PC-3 (cell line): ENCODE measurements around the gene PEX6. TPM values are rescaled to one million over a fixed set of nuclear protein-coding genes. Genes with fewer than 3 reads are reported as not detected.

Source experiments
- ATAC-seq: fragments of 200-7000 bp; cut with Tn5 transposase; 2 replicates; pipeline ENCODE4 v1.9.1; 2020; ENCODE audit warnings: mild to moderate bottlenecking, moderate library complexity
- BruUV-seq: library from RNA; stranded (reverse); fragments of 400-500 nt; replicated peaks from 2 replicates; lab custom pipeline; 2021; lab: Mats Ljungman, UMichigan
- CTCF ChIA-PET: fragments of 300-600 bp; sonication (Branson Sonifier 250); formaldehyde crosslinking; loops from one replicate; lab custom pipeline; 2022; ENCODE audit warnings: antibody characterized with exemption; lab: Charles Lee
- POLR2A ChIA-PET: fragments of 300-600 bp; sonication (Branson Sonifier 250); formaldehyde crosslinking; loops from one replicate; lab custom pipeline; 2022; ENCODE audit warnings: antibody characterized with exemption; ENCODE audit not compliant: unreplicated experiment; lab: Charles Lee
- DNase-seq: peaks from one replicate; pipeline ENCODE4 v3.0.0-alpha.2; 2015
- H2AFZ ChIP-seq: fragments of 300-600 bp; sonication (generic); 2 replicates; pipeline ENCODE4 v1.6.0; 2016; ENCODE audit warnings: antibody characterized with exemption, low read length
- H3F3A ChIP-seq: fragments of 300-600 bp; sonication (generic); one replicate; pipeline ENCODE4 v1.6.0; 2017; ENCODE audit warnings: antibody characterized with exemption, low read length, control low read depth, mild to moderate bottlenecking; ENCODE audit not compliant: unreplicated experiment
- H3K27ac ChIP-seq: fragments of 300-600 bp; sonication (generic); 2 replicates; pipeline ENCODE4 v1.5.1; 2016; ENCODE audit warnings: mild to moderate bottlenecking, low read length
- H3K27me3 ChIP-seq: fragments of 300-600 bp; sonication (generic); 2 replicates; pipeline ENCODE4 v1.6.1; 2016; ENCODE audit warnings: low read length, mixed read lengths
- H3K36me3 ChIP-seq: fragments of 300-600 bp; sonication (generic); 2 replicates; pipeline ENCODE4 v1.6.1; 2016; ENCODE audit warnings: low read depth, mixed run types, low read length, mixed read lengths
- H3K4me1 ChIP-seq: fragments of 300-600 bp; sonication (generic); 2 replicates; pipeline ENCODE4 v1.5.1; 2016; ENCODE audit warnings: low read length; ENCODE audit not compliant: insufficient read depth
- H3K4me2 ChIP-seq: fragments of 300-600 bp; sonication (generic); 2 replicates; pipeline ENCODE4 v1.6.0; 2016; ENCODE audit warnings: low read length
- H3K4me3 ChIP-seq: fragments of 300-600 bp; sonication (generic); 2 replicates; pipeline ENCODE4 v1.5.1; 2016; ENCODE audit warnings: mild to moderate bottlenecking, low read length, mixed read lengths
- H3K79me2 ChIP-seq: fragments of 300-600 bp; sonication (generic); 2 replicates; pipeline ENCODE4 v1.6.1; 2017; ENCODE audit warnings: low read length, mixed read lengths
- H3K9ac ChIP-seq: fragments of 300-600 bp; sonication (generic); 2 replicates; pipeline ENCODE4 v1.6.0; 2016; ENCODE audit warnings: mild to moderate bottlenecking, low read length
- H3K9me2 ChIP-seq: fragments of 300-600 bp; sonication (generic); replicated peaks from 2 replicates; pipeline ENCODE4 v1.6.1; 2016; ENCODE audit warnings: mixed run types, low read length, mixed read lengths
- H3K9me3 ChIP-seq: fragments of 300-600 bp; sonication (generic); 2 replicates; pipeline ENCODE4 v1.6.1; 2016; ENCODE audit warnings: low read length, mixed read lengths
- H4K20me1 ChIP-seq: fragments of 300-600 bp; sonication (generic); 2 replicates; pipeline ENCODE4 v1.6.1; 2016; ENCODE audit warnings: low read length, mixed read lengths
- CTCF ChIP-seq: fragments of 300-600 bp; sonication (generic); conservative IDR thresholded peaks from 2 replicates; pipeline ENCODE4 v1.5.1; 2017; ENCODE audit warnings: antibody characterized with exemption, low read depth, mild to moderate bottlenecking, low read length
- EZH2 ChIP-seq: fragments of 300-600 bp; sonication (generic); IDR thresholded peaks from one replicate; pipeline ENCODE4 v1.6.1; 2017; ENCODE audit warnings: antibody characterized with exemption, mild to moderate bottlenecking, low read length; ENCODE audit not compliant: unreplicated experiment
- EZH2phosphoT487 ChIP-seq: fragments of 300-600 bp; sonication (generic); IDR thresholded peaks from 2 replicates; pipeline ENCODE4 v1.6.1; 2018; ENCODE audit warnings: mild to moderate bottlenecking, antibody characterized with exemption, low read length, borderline replicate concordance
- intact Hi-C: fragments of 100-400 bp; cut with micrococcal nuclease; formaldehyde crosslinking; loops from 2 replicates; pipeline ENCODE4 v1.9.0; 2023
- total RNA-seq: library from RNA; depleted of rRNA; stranded (reverse); fragments of >200 nt; gene quantifications from 2 replicates; pipeline ENCODE4 v1.2.3, GENCODE V29; 2014

PEX6 gene
- total RNA-seq, 1 experiment from 2014 or later = 35.9 TPM

GRCh38 chr6:43012364-43012763 is 33.4 kb upstream of the PEX6 start:
- Histone ChIP-seq H3K4me1 (peaks cover 23% of the 10 kb centered on the region), H3K9ac (peak overlapping the region; percentile 86), H3K9me3 (no peaks in the 10 kb centered on the region), H2AFZ (no peak overlapping the region), H3F3A (no peaks in the 10 kb centered on the region), H3K27ac (no peak overlapping the region), H3K4me2 (peak overlapping the region; percentile 95), H4K20me1 (no peaks in the 10 kb centered on the region), H3K36me3 (peaks cover 25% of the 10 kb centered on the region), H3K79me2 (peaks cover 52% of the 10 kb centered on the region), H3K27me3 (no peaks in the 10 kb centered on the region), H3K4me3 (peak overlapping the region; percentile 91), H3K9me2 (no peaks in the 10 kb centered on the region)
- BruUV-seq = no TSS peak
- intact Hi-C loops = no loop called here
- ATAC-seq (no peak), DNase-seq (no peak)
- ChIA-PET CTCF (no interaction called here), POLR2A (no interaction called here)
- TF ChIP-seq EZH2phosphoT487 (no peak), EZH2 (no peak), CTCF (no peak)

GRCh38 chr6:43011207-43011606 is 32.2 kb upstream of the PEX6 start:
- no peak overlapping the region for H3K4me3 ChIP-seq
- TF ChIP-seq EZH2 = no peak
- TF ChIP-seq CTCF = no peak
- no peak for TF ChIP-seq EZH2phosphoT487
- H2AFZ ChIP-seq = no peak overlapping the region
- H4K20me1 ChIP-seq = no peaks in the 10 kb centered on the region
- no peak overlapping the region for H3K27ac ChIP-seq
- H3K27me3 ChIP-seq = no peaks in the 10 kb centered on the region
- DNase-seq (no peak), ATAC-seq (no peak)
- H3K9ac ChIP-seq = no peak overlapping the region
- H3K79me2 ChIP-seq = peaks cover 44% of the 10 kb centered on the region
- no TSS peak for BruUV-seq
- H3K36me3 ChIP-seq = peaks cover 25% of the 10 kb centered on the region
- no peaks in the 10 kb centered on the region for H3K9me3 ChIP-seq
- H3K4me1 ChIP-seq = peaks cover 21% of the 10 kb centered on the region
- H3K9me2 ChIP-seq = no peaks in the 10 kb centered on the region
- no peaks in the 10 kb centered on the region for H3F3A ChIP-seq
- POLR2A ChIA-PET = interaction anchor here (0.6 kb wide), 1 partner anchor 27 kb away, joined by 3 read pairs; the partner anchor contains the start of gene PPP2R5D
- CTCF ChIA-PET = no interaction called here
- intact Hi-C loops = no loop called here
- H3K4me2 ChIP-seq = no peak overlapping the region

GRCh38 chr6:43009124-43009523 is 30.1 kb upstream of the PEX6 start:
- CTCF ChIA-PET = no interaction called here
- TF ChIP-seq EZH2phosphoT487 = no peak
- TF ChIP-seq EZH2 = no peak
- TF ChIP-seq CTCF = peak; percentile 71
- POLR2A ChIA-PET = no interaction called here
- DNase-seq (peak; percentile 58), ATAC-seq (peak; percentile 19; the same call in 1 of the 2 replicates)
- Histone ChIP-seq H4K20me1 (no peaks in the 10 kb centered on the region), H3K27ac (no peak overlapping the region), H3K4me3 (no peak overlapping the region), H3K9ac (no peak overlapping the region), H2AFZ (no peak overlapping the region), H3K79me2 (peaks cover 24% of the 10 kb centered on the region), H3K4me1 (peaks cover 16% of the 10 kb centered on the region), H3K9me3 (no peaks in the 10 kb centered on the region), H3F3A (no peaks in the 10 kb centered on the region), H3K27me3 (no peaks in the 10 kb centered on the region), H3K9me2 (no peaks in the 10 kb centered on the region), H3K4me2 (no peak overlapping the region), H3K36me3 (peaks cover 30% of the 10 kb centered on the region)
- BruUV-seq = no TSS peak
- intact Hi-C loops = loop anchor here (1.0 to 5.0 kb wide), 2 partner anchors 107 to 133 kb away; no protein-coding TSS in a partner anchor
